ENCODE data around the gene CDH18.

The CDH18 gene

DNA sequence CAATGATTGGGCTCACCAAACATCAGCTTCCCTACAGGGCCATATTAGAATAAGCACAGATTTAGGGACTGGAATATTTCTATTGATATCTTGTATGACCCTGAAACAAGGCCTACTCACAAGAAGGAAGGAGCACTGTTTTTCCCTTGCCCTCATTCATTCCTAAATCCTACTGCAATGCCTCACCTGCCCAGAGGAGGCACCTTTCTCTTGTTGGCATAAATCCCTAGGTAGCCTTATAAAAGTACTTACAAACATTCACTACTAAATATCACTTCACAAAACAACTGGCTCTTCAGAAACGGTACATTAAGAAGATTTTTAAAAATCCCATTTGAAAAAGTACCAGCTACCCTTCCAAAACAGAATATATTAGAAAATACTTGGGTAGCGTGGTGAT is 449.4 kb downstream of the CDH18 start:
- no peak for ATAC-seq
- TF ChIP-seq TOX (CRISPR knock-in tag; IDR thresholded peaks at IDR 0.05; ENCODE audit: borderline replicate concordance) (no peak), BACH2 (CRISPR knock-in tag; IDR thresholded peaks at IDR 0.05; ENCODE audit: borderline replicate concordance) (no peak), ZNF8 (CRISPR knock-in tag; IDR thresholded peaks at IDR 0.05) (no peak), ESRRG (CRISPR knock-in tag; IDR thresholded peaks at IDR 0.05) (no peak), ARNTL (CRISPR knock-in tag; IDR thresholded peaks at IDR 0.05; ENCODE audit: borderline replicate concordance, low read depth) (no peak)
- TF ChIP-seq, protein P1, sequence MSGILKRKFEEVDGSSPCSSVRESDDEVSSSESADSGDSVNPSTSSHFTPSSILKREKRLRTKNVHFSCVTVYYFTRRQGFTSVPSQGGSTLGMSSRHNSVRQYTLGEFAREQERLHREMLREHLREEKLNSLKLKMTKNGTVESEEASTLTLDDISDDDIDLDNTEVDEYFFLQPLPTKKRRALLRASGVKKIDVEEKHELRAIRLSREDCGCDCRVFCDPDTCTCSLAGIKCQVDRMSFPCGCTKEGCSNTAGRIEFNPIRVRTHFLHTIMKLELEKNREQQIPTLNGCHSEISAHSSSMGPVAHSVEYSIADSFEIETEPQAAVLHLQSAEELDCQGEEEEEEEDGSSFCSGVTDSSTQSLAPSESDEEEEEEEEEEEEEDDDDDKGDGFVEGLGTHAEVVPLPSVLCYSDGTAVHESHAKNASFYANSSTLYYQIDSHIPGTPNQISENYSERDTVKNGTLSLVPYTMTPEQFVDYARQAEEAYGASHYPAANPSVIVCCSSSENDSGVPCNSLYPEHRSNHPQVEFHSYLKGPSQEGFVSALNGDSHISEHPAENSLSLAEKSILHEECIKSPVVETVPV (CRISPR knock-in tag; IDR thresholded peaks at IDR 0.05), result no peak

DNA sequence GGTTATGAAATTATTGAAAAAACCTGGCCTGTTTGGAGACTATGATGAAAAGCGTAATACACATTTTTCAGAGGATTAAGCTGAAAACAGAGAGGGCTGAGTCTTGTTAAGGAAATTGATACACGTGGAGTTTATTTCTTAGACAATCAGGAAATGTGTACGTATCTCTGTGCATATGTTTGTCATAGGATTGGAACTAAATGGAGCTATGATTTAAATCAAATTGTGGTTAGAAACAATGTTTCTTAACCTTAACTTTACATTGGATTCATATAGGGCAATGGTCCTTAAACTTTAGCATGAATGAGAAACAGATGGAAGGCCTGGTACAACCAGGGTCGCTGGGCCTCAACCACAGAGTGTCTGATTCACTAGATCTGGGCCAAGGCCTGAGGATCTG is 451.6 kb downstream of the CDH18 start:
- no peak for ATAC-seq
- TF ChIP-seq RARB (CRISPR knock-in tag; IDR thresholded peaks at IDR 0.05) (no peak), ARNTL (CRISPR knock-in tag; IDR thresholded peaks at IDR 0.05; ENCODE audit: borderline replicate concordance, low read depth) (no peak), ZFP30 (CRISPR knock-in tag; IDR thresholded peaks at IDR 0.05) (no peak), ZNF565 (CRISPR knock-in tag; conservative IDR thresholded peaks at IDR 0.05; ENCODE audit: low read depth) (no peak), ZFP3 (CRISPR knock-in tag; IDR thresholded peaks at IDR 0.05) (no peak), TOX (CRISPR knock-in tag; IDR thresholded peaks at IDR 0.05; ENCODE audit: borderline replicate concordance) (no peak), TCF4 (CRISPR knock-in tag; IDR thresholded peaks at IDR 0.05; ENCODE audit: borderline replicate concordance) (no peak), ZNF70 (CRISPR knock-in tag; IDR thresholded peaks at IDR 0.05) (no peak), PPARA (CRISPR knock-in tag; IDR thresholded peaks at IDR 0.05; ENCODE audit: borderline replicate concordance) (no peak), OSR1 (CRISPR knock-in tag; IDR thresholded peaks at IDR 0.05) (no peak), SNAI2 (CRISPR knock-in tag; IDR thresholded peaks at IDR 0.05) (no peak), GLIS3 (CRISPR knock-in tag; IDR thresholded peaks at IDR 0.05) (no peak), BACH2 (CRISPR knock-in tag; IDR thresholded peaks at IDR 0.05; ENCODE audit: borderline replicate concordance) (no peak), ESRRG (CRISPR knock-in tag; IDR thresholded peaks at IDR 0.05) (no peak), ISL1 (CRISPR knock-in tag; IDR thresholded peaks at IDR 0.05) (no peak)
- TF ChIP-seq, protein P1 (CRISPR knock-in tag; IDR thresholded peaks at IDR 0.05), result no peak
- TF ChIP-seq, protein P2, sequence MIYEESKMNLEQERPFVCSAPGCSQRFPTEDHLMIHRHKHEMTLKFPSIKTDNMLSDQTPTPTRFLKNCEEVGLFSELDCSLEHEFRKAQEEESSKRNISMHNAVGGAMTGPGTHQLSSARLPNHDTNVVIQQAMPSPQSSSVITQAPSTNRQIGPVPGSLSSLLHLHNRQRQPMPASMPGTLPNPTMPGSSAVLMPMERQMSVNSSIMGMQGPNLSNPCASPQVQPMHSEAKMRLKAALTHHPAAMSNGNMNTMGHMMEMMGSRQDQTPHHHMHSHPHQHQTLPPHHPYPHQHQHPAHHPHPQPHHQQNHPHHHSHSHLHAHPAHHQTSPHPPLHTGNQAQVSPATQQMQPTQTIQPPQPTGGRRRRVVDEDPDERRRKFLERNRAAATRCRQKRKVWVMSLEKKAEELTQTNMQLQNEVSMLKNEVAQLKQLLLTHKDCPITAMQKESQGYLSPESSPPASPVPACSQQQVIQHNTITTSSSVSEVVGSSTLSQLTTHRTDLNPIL (CRISPR knock-in tag; IDR thresholded peaks at IDR 0.05; ENCODE audit: low read depth), result no peak
- TF ChIP-seq, protein P3, sequence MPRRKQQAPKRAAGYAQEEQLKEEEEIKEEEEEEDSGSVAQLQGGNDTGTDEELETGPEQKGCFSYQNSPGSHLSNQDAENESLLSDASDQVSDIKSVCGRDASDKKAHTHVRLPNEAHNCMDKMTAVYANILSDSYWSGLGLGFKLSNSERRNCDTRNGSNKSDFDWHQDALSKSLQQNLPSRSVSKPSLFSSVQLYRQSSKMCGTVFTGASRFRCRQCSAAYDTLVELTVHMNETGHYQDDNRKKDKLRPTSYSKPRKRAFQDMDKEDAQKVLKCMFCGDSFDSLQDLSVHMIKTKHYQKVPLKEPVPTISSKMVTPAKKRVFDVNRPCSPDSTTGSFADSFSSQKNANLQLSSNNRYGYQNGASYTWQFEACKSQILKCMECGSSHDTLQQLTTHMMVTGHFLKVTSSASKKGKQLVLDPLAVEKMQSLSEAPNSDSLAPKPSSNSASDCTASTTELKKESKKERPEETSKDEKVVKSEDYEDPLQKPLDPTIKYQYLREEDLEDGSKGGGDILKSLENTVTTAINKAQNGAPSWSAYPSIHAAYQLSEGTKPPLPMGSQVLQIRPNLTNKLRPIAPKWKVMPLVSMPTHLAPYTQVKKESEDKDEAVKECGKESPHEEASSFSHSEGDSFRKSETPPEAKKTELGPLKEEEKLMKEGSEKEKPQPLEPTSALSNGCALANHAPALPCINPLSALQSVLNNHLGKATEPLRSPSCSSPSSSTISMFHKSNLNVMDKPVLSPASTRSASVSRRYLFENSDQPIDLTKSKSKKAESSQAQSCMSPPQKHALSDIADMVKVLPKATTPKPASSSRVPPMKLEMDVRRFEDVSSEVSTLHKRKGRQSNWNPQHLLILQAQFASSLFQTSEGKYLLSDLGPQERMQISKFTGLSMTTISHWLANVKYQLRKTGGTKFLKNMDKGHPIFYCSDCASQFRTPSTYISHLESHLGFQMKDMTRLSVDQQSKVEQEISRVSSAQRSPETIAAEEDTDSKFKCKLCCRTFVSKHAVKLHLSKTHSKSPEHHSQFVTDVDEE (CRISPR knock-in tag; IDR thresholded peaks at IDR 0.05), result no peak
- TF ChIP-seq, protein P4, sequence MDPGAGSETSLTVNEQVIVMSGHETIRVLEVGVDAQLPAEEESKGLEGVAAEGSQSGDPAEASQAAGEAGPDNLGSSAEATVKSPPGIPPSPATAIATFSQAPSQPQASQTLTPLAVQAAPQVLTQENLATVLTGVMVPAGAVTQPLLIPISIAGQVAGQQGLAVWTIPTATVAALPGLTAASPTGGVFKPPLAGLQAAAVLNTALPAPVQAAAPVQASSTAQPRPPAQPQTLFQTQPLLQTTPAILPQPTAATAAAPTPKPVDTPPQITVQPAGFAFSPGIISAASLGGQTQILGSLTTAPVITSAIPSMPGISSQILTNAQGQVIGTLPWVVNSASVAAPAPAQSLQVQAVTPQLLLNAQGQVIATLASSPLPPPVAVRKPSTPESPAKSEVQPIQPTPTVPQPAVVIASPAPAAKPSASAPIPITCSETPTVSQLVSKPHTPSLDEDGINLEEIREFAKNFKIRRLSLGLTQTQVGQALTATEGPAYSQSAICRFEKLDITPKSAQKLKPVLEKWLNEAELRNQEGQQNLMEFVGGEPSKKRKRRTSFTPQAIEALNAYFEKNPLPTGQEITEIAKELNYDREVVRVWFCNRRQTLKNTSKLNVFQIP (CRISPR knock-in tag; IDR thresholded peaks at IDR 0.05; ENCODE audit: borderline replicate concordance, low read depth), result no peak

DNA sequence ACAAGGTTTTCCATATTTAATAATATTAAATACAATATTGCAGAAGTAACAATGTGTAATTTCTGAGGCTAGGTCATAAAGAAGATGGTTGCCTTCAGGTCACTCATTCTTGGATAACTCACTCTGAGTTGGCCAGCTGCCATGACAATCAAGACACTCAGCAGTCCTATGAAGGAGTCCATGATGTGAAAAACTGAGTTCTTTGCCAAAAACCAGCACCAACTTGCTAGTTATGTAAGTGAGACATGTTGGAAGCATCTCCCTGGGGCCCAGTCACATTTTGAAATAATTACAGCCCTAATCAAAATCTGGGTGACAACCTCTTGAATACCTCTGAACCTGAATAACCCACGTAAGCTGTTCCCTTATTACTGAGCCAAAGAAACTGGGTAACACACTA is 453.2 kb downstream of the CDH18 start:
- TF ChIP-seq BACH2 (CRISPR knock-in tag; IDR thresholded peaks at IDR 0.05; ENCODE audit: borderline replicate concordance), result no peak
- TF ChIP-seq ZNF8 (CRISPR knock-in tag; IDR thresholded peaks at IDR 0.05), result no peak
- TF ChIP-seq ZFP3 (CRISPR knock-in tag; IDR thresholded peaks at IDR 0.05), result no peak
- TF ChIP-seq TOX (CRISPR knock-in tag; IDR thresholded peaks at IDR 0.05; ENCODE audit: borderline replicate concordance), result no peak
- TF ChIP-seq, protein P4 (CRISPR knock-in tag; IDR thresholded peaks at IDR 0.05; ENCODE audit: borderline replicate concordance, low read depth), result no peak

More for the DNA sequence above, 453.2 kb downstream of the CDH18 start:
- no peak for ATAC-seq

Measured in SK-N-SH treated with all-trans-retinoic acid at 6 μM for 48 hours (cell line).